OCI-LY1 (cell line): ENCODE data around the gene HEXIM1.

Experiments
- CTCF ChIP-seq: fragments of 200-600 bp; sonication (generic), shearing (Covaris generic); IDR thresholded peaks from 2 replicates; pipeline ENCODE4 v1.5.1; 2017; ENCODE audit warnings: mild to moderate bottlenecking, antibody characterized with exemption, low read length, moderate library complexity, mixed read lengths
- EZH2 ChIP-seq: fragments of 200-600 bp; sonication (generic), shearing (Covaris generic); IDR thresholded peaks from 2 replicates; pipeline ENCODE4 v1.8.0; 2017; ENCODE audit warnings: borderline replicate concordance, mixed run types, mild to moderate bottlenecking, antibody characterized with exemption, low read length, moderate library complexity, mixed read lengths

GRCh38 chr17:45170280-45170930 is 22.1 kb downstream of the HEXIM1 start:
- TF ChIP-seq EZH2 (no peak), CTCF (no peak)
